Body of pancreas (tissue), 4 donors: ENCODE measurements around the gene C14orf132.

ENCODE experiments used
- POLR2A ChIP-seq, 3 donors: fragments of 450-650 bp; IDR thresholded peaks; one replicate each; pipeline ENCODE4 v1.6.1; 2016; ENCODE audit warnings: antibody characterized with exemption in 3 of 3, mild to moderate bottlenecking in 2 of 3
- TF ChIP-seq, protein P1 (sequence below), 7 experiments: fragments of 450-650 bp in 4 of 7; fragments of 200-600 bp in 3 of 7; sonication (generic) in 3 of 7; IDR thresholded peaks; one replicate each; pipeline ENCODE4 v1.5.1; 2016 to 2019; ENCODE audit warnings: antibody characterized with exemption in 7 of 7

DNA sequence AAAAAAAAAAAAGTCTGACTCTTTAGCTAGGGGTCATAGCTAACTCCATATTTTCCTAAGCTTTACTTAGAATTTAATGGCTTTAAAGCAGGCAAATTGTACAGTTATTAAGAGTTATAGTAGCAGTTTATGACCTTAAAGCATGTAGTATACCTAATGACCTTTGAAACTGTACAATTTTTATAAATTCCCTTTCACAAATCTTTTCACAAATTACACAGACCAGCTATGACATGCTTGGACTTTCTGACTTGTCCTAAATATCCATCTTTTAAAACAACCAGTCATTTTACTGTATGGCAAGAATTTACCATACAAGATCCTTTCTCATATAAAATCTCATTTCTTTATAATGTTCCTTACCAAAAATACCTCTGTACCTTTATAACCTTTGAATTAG is 74.8 kb downstream of the C14orf132 start:
- no peak for TF ChIP-seq POLR2A (IDR thresholded peaks at IDR 0.05)
- TF ChIP-seq, protein P1, sequence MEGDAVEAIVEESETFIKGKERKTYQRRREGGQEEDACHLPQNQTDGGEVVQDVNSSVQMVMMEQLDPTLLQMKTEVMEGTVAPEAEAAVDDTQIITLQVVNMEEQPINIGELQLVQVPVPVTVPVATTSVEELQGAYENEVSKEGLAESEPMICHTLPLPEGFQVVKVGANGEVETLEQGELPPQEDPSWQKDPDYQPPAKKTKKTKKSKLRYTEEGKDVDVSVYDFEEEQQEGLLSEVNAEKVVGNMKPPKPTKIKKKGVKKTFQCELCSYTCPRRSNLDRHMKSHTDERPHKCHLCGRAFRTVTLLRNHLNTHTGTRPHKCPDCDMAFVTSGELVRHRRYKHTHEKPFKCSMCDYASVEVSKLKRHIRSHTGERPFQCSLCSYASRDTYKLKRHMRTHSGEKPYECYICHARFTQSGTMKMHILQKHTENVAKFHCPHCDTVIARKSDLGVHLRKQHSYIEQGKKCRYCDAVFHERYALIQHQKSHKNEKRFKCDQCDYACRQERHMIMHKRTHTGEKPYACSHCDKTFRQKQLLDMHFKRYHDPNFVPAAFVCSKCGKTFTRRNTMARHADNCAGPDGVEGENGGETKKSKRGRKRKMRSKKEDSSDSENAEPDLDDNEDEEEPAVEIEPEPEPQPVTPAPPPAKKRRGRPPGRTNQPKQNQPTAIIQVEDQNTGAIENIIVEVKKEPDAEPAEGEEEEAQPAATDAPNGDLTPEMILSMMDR (IDR thresholded peaks at IDR 0.05) = no peak
